Lower leg skin (tissue), 3 donors: Measurements from ENCODE around the gene EFS.

Experiments
- CTCF ChIP-seq, 3 donors: fragments of 450-650 bp; IDR thresholded peaks; one replicate each; pipeline ENCODE4 v1.5.1; 2016; ENCODE audit warnings: antibody characterized with exemption in 3 of 3, mild to moderate bottlenecking in 3 of 3, moderate library complexity in 2 of 3
- POLR2A ChIP-seq, 2 donors: fragments of 450-650 bp; IDR thresholded peaks; one replicate each; pipeline ENCODE4 v1.6.1; 2016 to 2017; ENCODE audit warnings: antibody characterized with exemption in 2 of 2, mild to moderate bottlenecking in 1 of 2, moderate library complexity in 1 of 2

- TF ChIP-seq CTCF (IDR thresholded peaks at IDR 0.05): no peak
- no peak for TF ChIP-seq POLR2A (IDR thresholded peaks at IDR 0.05)
Observed at GRCh38 chr14:23396126-23396525, 31.2 kb upstream of the EFS start.
